GM21360 (cell line): Measurements from ENCODE around the gene EBF3.

ENCODE experiments used
- ATAC-seq: cut with Tn5 transposase; IDR thresholded peaks from one replicate; pipeline ENCODE4 v1.9.1; 2021; ENCODE audit warnings: mild to moderate bottlenecking, moderate library complexity; ENCODE audit not compliant: unreplicated experiment

EBF3 gene

GRCh38 chr10:129963641-129964501 is at the start of gene EBF3:
TSS of gene EBF3 (minus strand) at chr10:129964274. CDS start at chr10:129963768, 506 bp downstream.
- no peak for ATAC-seq

- ATAC-seq = no peak
Measured at GRCh38 chr10:130013335-130014262, 49.5 kb upstream of the EBF3 start.

- ATAC-seq = no peak
Measured at GRCh38 chr10:130012129-130012528, 48.1 kb upstream of the EBF3 start.

GRCh38 chr10:130010653-130011052 is 46.6 kb upstream of the EBF3 start:
- ATAC-seq = no peak

GRCh38 chr10:130009228-130009627 is 45.2 kb upstream of the EBF3 start:
- ATAC-seq = no peak

- no peak for ATAC-seq
Measured at GRCh38 chr10:130003787-130004613, 39.9 kb upstream of the EBF3 start.

GRCh38 chr10:130003166-130003565 is 39.1 kb upstream of the EBF3 start:
- ATAC-seq = no peak

GRCh38 chr10:130002606-130003005 is 38.5 kb upstream of the EBF3 start:
- no peak for ATAC-seq

GRCh38 chr10:130000918-130001317 is 36.8 kb upstream of the EBF3 start:
- no peak for ATAC-seq

- no peak for ATAC-seq
Measured at GRCh38 chr10:129999140-129999539, 35.1 kb upstream of the EBF3 start.

- ATAC-seq = no peak
Measured at GRCh38 chr10:129993621-129994020, 29.5 kb upstream of the EBF3 start.

GRCh38 chr10:129992356-129992755 is 28.3 kb upstream of the EBF3 start:
- ATAC-seq = no peak

GRCh38 chr10:129982825-129983224 is 18.8 kb upstream of the EBF3 start:
- ATAC-seq = no peak

GRCh38 chr10:129978980-129979379 is 14.9 kb upstream of the EBF3 start:
- ATAC-seq = no peak

GRCh38 chr10:129978322-129978721 is 14.2 kb upstream of the EBF3 start:
- no peak for ATAC-seq

GRCh38 chr10:129977794-129978193 is 13.7 kb upstream of the EBF3 start:
- no peak for ATAC-seq

GRCh38 chr10:129973674-129974059 is 9.6 kb upstream of the EBF3 start:
- ATAC-seq = no peak

GRCh38 chr10:129972966-129973673 is 9.0 kb upstream of the EBF3 start:
- ATAC-seq = no peak

- ATAC-seq = no peak
Measured at GRCh38 chr10:129972145-129972965, 8.3 kb upstream of the EBF3 start.
